Liver (tissue), 9 donors: ENCODE data around the gene PCNX3. TPM values are rescaled to one million over a fixed set of nuclear protein-coding genes. Genes with fewer than 3 reads are reported as not detected.
A peak's percentile ranks its signal among the peaks of the same experiment; 100 is the strongest.
"Not testable (repeated sequence)": the region's sequence is repeated elsewhere in the genome, so short reads cannot be mapped to it uniquely, and the experiment has no call there.

Experiments used
- DNase-seq: peaks from one replicate; pipeline ENCODE4 v3.0.0-alpha.2; 2017; ENCODE audit warnings: low spot score
- H3K27ac ChIP-seq, 2 donors: one replicate each; pipeline ENCODE4 v1.7.0; 2013; ENCODE audit warnings: inconsistent platforms in 2 of 2, low read length in 2 of 2, control low read depth in 1 of 2, low read depth in 1 of 2, mild to moderate bottlenecking in 1 of 2
- H3K27me3 ChIP-seq, 4 donors: one replicate each; pipeline versions ENCODE4 v1.6.1 to v1.7.0; 2013; ENCODE audit warnings: low read length in 3 of 4, inconsistent platforms in 1 of 4, mild to moderate bottlenecking in 1 of 4, moderate library complexity in 1 of 4; ENCODE audit not compliant: control insufficient read depth in 4 of 4, insufficient read depth in 4 of 4
- H3K36me3 ChIP-seq, 4 donors: one replicate each; pipeline versions ENCODE4 v1.6.1 to v1.7.0; 2013; ENCODE audit warnings: low read length in 3 of 4, mild to moderate bottlenecking in 3 of 4, low read depth in 1 of 4, moderate library complexity in 1 of 4; ENCODE audit not compliant: control insufficient read depth in 4 of 4, insufficient read depth in 3 of 4
- H3K4me1 ChIP-seq, 4 donors: one replicate each; pipeline versions ENCODE4 v1.6.1 to v1.7.0; 2013; ENCODE audit warnings: low read length in 3 of 4, mild to moderate bottlenecking in 3 of 4, moderate library complexity in 1 of 4; ENCODE audit not compliant: control insufficient read depth in 4 of 4, insufficient read depth in 4 of 4
- H3K4me3 ChIP-seq, 3 donors: one replicate each; pipeline versions ENCODE4 v1.6.1 to v1.7.0; 2013; ENCODE audit warnings: low read length in 3 of 3, control low read depth in 1 of 3, low read depth in 1 of 3, mild to moderate bottlenecking in 1 of 3
- H3K9ac ChIP-seq, 2 donors: one replicate each; pipeline ENCODE4 v1.7.0; 2013; ENCODE audit warnings: low read length in 2 of 2, mild to moderate bottlenecking in 2 of 2, moderate library complexity in 2 of 2, control low read depth in 1 of 2, low read depth in 1 of 2
- H3K9me3 ChIP-seq, 4 donors: one replicate each; pipeline versions ENCODE4 v1.6.1 to v1.7.0; 2013; ENCODE audit warnings: low read length in 3 of 4; ENCODE audit not compliant: control insufficient read depth in 4 of 4
- ATF3 ChIP-seq: IDR thresholded peaks from 2 replicates; pipeline ENCODE4 v1.6.1; 2016; ENCODE audit warnings: antibody characterized with exemption
- CTCF ChIP-seq: fragments of 150-350 bp; IDR thresholded peaks from 2 replicates; pipeline ENCODE4 v1.5.1; 2017; ENCODE audit warnings: improper control_type of control experiment, low read depth, low read length; ENCODE audit not compliant: missing input control
- EGR1 ChIP-seq, 2 donors: IDR thresholded peaks; 2 replicates each; pipeline ENCODE4 v1.6.1; 2016 to 2018; ENCODE audit warnings: antibody characterized with exemption in 2 of 2, low read depth in 2 of 2
- FOXA1 ChIP-seq: IDR thresholded peaks from 2 replicates; pipeline ENCODE4 v1.6.1; 2016; ENCODE audit warnings: antibody characterized with exemption
- FOXA2 ChIP-seq: IDR thresholded peaks from 2 replicates; pipeline ENCODE4 v1.6.1; 2016; ENCODE audit warnings: antibody characterized with exemption
- GABPA ChIP-seq, 2 donors: IDR thresholded peaks in 1 of 2; conservative IDR thresholded peaks in 1 of 2; 2 replicates each; pipeline ENCODE4 v1.6.1; 2016; ENCODE audit warnings: antibody characterized with exemption in 2 of 2, mild to moderate bottlenecking in 1 of 2, moderate library complexity in 1 of 2
- HNF4A ChIP-seq, 2 donors: conservative IDR thresholded peaks; 2 replicates each; pipeline ENCODE4 v1.6.1; 2016; ENCODE audit warnings: antibody characterized with exemption in 2 of 2, mild to moderate bottlenecking in 2 of 2
- HNF4G ChIP-seq: IDR thresholded peaks from 2 replicates; pipeline ENCODE4 v1.6.1; 2016; ENCODE audit warnings: antibody characterized with exemption
- JUND ChIP-seq, 2 donors: IDR thresholded peaks; 2 replicates each; pipeline ENCODE4 v1.6.1; 2016; ENCODE audit warnings: antibody characterized with exemption in 2 of 2
- MAX ChIP-seq: IDR thresholded peaks from 2 replicates; pipeline ENCODE4 v1.6.1; 2016; ENCODE audit warnings: antibody characterized with exemption
- NR2F2 ChIP-seq: IDR thresholded peaks from 2 replicates; pipeline ENCODE4 v1.6.1; 2016; ENCODE audit warnings: antibody characterized with exemption
- RAD21 ChIP-seq, 2 donors: IDR thresholded peaks; 2 replicates each; pipeline ENCODE4 v1.6.1; 2016; ENCODE audit warnings: antibody characterized with exemption in 2 of 2, mild to moderate bottlenecking in 2 of 2
- REST ChIP-seq: IDR thresholded peaks from 2 replicates; pipeline ENCODE4 v1.6.1; 2016; ENCODE audit warnings: antibody characterized with exemption, mild to moderate bottlenecking
- RXRA ChIP-seq, 2 donors: IDR thresholded peaks; 2 replicates each; pipeline ENCODE4 v1.6.1; 2017 to 2018; ENCODE audit warnings: antibody characterized with exemption in 2 of 2, mild to moderate bottlenecking in 1 of 2
- SP1 ChIP-seq: IDR thresholded peaks from 2 replicates; pipeline ENCODE4 v1.6.1; 2018; ENCODE audit warnings: antibody characterized with exemption, mild to moderate bottlenecking
- TAF1 ChIP-seq: conservative IDR thresholded peaks from 2 replicates; pipeline ENCODE4 v1.6.1; 2016; ENCODE audit warnings: antibody characterized with exemption, mild to moderate bottlenecking
- YY1 ChIP-seq: IDR thresholded peaks from 2 replicates; pipeline ENCODE4 v1.6.1; 2016; ENCODE audit warnings: antibody characterized with exemption, mild to moderate bottlenecking
- ZBTB33 ChIP-seq: IDR thresholded peaks from 2 replicates; pipeline ENCODE4 v1.6.1; 2016; ENCODE audit warnings: antibody characterized with exemption
- WGBS: extraction: QIAGEN DNeasy Blood & Tissue Kit; methylation state at CpG from one replicate; pipeline ENCODE4 v1.1.7; 2013; 5-methylcytosine and 5-hydroxymethylcytosine counted together
- polyA plus RNA-seq, 2 donors: library from polyadenylated mRNA; stranded (reverse) in 1 of 2; unstranded in 1 of 2; fragments of 200-250 nt in 1 of 2; fragments of >200 nt in 1 of 2; fragmentation: Nextera tagmentation in 1 of 2; extraction: Ambion mirVana in 1 of 2; gene quantifications; one replicate each; pipeline versions ENCODE4 v1.2.1 to v1.2.3, GENCODE V29; 2013 to 2015
- total RNA-seq, 2 donors: library from RNA; depleted of rRNA; stranded (reverse); fragments of >200 nt; gene quantifications; one replicate each; pipeline ENCODE4 v1.2.3, GENCODE V29; 2014
- donor health status: healthy.
- donor health status: healthy.
- donor health status: healthy.
- donor health status: healthy.
- donor health status: healthy.

PCNX3 gene
- total and polyA plus RNA-seq, 4 donors, result 4.7 to 13.4 (median 12.1) TPM

GRCh38 chr11:65639228-65639597 lies 23.6 kb downstream of the PCNX3 start:
- not testable (repeated sequence) for H3K4me3 ChIP-seq, H3K9me3 ChIP-seq, DNase-seq, H3K27me3 ChIP-seq, H3K9ac ChIP-seq
- H3K4me1 ChIP-seq, result peaks cover 3 to 46% (median 28%) of the 10 kb centered on the region in 4 donors
- H3K27ac ChIP-seq, result peak overlapping the region; percentile 91 to 94
- WGBS, result 88% methylated on average over 9 of the region's 9 CpGs
- H3K36me3 ChIP-seq, result peaks cover 4 to 20% (median 16%) of the 10 kb centered on the region in 4 donors

GRCh38 chr11:65639623-65640482 lies 24.3 kb downstream of the PCNX3 start:
- Histone ChIP-seq H3K9ac (peak overlapping the region in 1 of 2 donors; percentile 55), H3K4me1 (peaks cover 3 to 46% (median 26%) of the 10 kb centered on the region in 4 donors), H3K27me3 (no peaks in the 10 kb centered on the region), H3K36me3 (peaks cover 4 to 16% (median 13%) of the 10 kb centered on the region in 4 donors), H3K9me3 (no peaks in the 10 kb centered on the region), H3K4me3 (no peak overlapping the region), H3K27ac (peak overlapping the region; percentile 75 to 86)
- TF ChIP-seq EGR1 (IDR thresholded peaks at IDR 0.05; ENCODE audit: low read depth in 2 of 2) (no peak), HNF4A (conservative IDR thresholded peaks at IDR 0.05) (no peak), RAD21 (IDR thresholded peaks at IDR 0.05) (no peak), JUND (IDR thresholded peaks at IDR 0.05) (no peak), SP1 (peak; percentile 22), ATF3 (no peak), MAX (no peak), YY1 (no peak), GABPA (IDR thresholded peaks at IDR 0.05 in 1 of 2, conservative IDR thresholded peaks at IDR 0.05 in 1 of 2) (no peak), FOXA2 (no peak), RXRA (IDR thresholded peaks at IDR 0.05) (no peak), CTCF (no peak), REST (no peak), NR2F2 (peak; percentile 96), HNF4G (no peak), TAF1 (no peak), ZBTB33 (no peak), FOXA1 (no peak)
- 71% methylated on average over 8 of the region's 8 CpGs for WGBS
- DNase-seq, result no peak
